Stomach smooth muscle (tissue), 2 donors: Measurements from ENCODE around the gene WWTR1.

ENCODE experiments used
- H3K27ac ChIP-seq: one replicate; pipeline ENCODE4 v1.7.0; 2013; ENCODE audit warnings: mild to moderate bottlenecking, low read length, inconsistent platforms
- H3K27me3 ChIP-seq, 2 donors: one replicate each; pipeline ENCODE4 v1.7.0; 2013; ENCODE audit warnings: low read length in 2 of 2; ENCODE audit not compliant: insufficient read depth in 2 of 2, control insufficient read depth in 1 of 2
- H3K36me3 ChIP-seq, 2 donors: one replicate each; pipeline ENCODE4 v1.7.0; 2013; ENCODE audit warnings: low read length in 2 of 2; ENCODE audit not compliant: control insufficient read depth in 2 of 2, insufficient read depth in 2 of 2
- H3K4me1 ChIP-seq: one replicate; pipeline ENCODE4 v1.7.0; 2013; ENCODE audit warnings: low read length; ENCODE audit not compliant: control insufficient read depth, insufficient read depth
- H3K4me3 ChIP-seq, 2 donors: one replicate each; pipeline ENCODE4 v1.7.0; 2013; ENCODE audit warnings: low read length in 2 of 2
- H3K9ac ChIP-seq, 2 donors: one replicate each; pipeline ENCODE4 v1.7.0; 2013; ENCODE audit warnings: low read length in 2 of 2, mild to moderate bottlenecking in 1 of 2
- H3K9me3 ChIP-seq, 2 donors: one replicate each; pipeline ENCODE4 v1.7.0; 2013; ENCODE audit warnings: low read length in 2 of 2; ENCODE audit not compliant: control insufficient read depth in 2 of 2
- donor health status: healthy.
- donor health status: Pancreatic carcinoma.

WWTR1 gene

DNA sequence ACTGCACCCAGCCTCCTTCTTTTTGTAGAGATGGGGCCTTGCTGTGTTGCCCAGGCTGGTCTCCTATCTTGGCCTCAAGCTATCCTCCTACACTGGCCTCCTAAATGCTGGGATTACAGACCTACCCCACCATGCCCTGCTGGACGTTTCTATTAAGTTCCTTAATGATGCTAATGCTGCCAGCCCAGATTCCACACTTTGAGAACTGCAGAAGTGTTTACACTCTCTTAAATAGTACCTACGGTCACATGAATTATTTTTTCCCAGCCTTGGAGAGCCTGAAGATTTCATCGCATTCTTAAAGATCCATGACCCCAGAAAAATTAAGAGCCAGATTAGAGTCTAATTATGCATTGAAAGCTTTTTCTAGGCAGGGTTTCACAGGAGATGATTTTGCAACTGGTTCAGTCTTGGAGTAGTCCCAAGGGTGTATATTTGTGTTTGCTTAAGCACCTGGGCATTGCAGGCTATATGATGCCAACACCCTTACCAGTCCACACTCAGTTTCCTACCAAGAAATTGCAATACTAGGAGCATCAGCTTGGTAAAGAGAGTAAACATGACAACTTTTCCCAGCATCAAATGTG, 146.7 kb downstream of the WWTR1 start:
- no peak overlapping the region for H3K9ac ChIP-seq
- no peak overlapping the region for H3K27ac ChIP-seq
- peaks cover 9% of the 10 kb centered on the region for H3K4me1 ChIP-seq

DNA sequence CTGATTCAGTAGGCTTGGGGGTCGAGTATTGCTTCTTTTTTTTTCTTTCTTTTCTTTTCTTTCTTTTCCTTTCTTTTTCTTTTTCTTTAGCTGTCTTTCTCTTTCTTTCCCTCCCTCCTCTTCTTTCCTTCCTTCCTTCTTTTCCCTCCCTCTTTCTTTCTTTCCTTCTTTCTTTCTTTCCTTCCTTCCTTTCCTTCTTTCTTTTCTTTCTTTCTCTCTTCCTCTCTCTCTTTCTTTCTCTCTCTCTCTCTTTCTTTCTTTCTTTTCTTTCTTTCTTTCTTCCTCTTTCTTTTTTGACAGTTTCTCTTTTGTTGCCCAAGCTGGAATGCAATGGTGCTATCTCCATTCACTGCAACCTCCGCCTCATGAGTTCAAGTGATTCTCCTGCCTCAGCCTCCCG, 147.3 kb downstream of the WWTR1 start:
- no peaks in the 10 kb centered on the region for H3K36me3 ChIP-seq
- H3K9me3 ChIP-seq: no peaks in the 10 kb centered on the region
- H3K9ac ChIP-seq: no peak overlapping the region
- H3K4me3 ChIP-seq: no peak overlapping the region
- no peak overlapping the region for H3K27ac ChIP-seq
- peaks cover 9% of the 10 kb centered on the region for H3K4me1 ChIP-seq
- no peaks in the 10 kb centered on the region for H3K27me3 ChIP-seq

More for the DNA sequence above, 146.7 kb downstream of the WWTR1 start:
- Histone ChIP-seq H3K9me3 (no peaks in the 10 kb centered on the region), H3K4me3 (no peak overlapping the region), H3K27me3 (no peaks in the 10 kb centered on the region), H3K36me3 (no peaks in the 10 kb centered on the region)

DNA sequence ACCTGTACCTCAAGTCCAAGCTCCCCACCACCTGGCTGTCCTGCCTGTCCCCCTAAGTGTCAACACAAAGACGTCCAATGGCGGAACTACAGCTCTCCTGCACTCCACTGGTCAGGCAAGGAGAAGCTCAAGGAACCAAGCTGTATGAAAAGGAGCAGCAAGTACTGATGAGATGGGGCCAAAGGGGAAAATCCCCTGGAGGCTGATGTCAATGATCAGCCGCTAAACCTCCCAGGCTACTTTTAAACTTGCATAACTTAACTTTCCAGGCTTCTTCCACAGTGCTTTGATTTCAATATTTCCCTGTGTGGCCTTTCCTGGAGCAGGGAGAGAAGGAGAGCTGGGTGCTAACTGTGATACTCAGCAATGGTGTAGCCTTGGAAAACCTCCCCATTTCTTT, 148.3 kb downstream of the WWTR1 start:
- Histone ChIP-seq H3K36me3 (no peaks in the 10 kb centered on the region), H3K4me1 (peaks cover 9% of the 10 kb centered on the region), H3K9me3 (no peaks in the 10 kb centered on the region), H3K9ac (no peak overlapping the region), H3K4me3 (no peak overlapping the region), H3K27me3 (no peaks in the 10 kb centered on the region), H3K27ac (no peak overlapping the region)

DNA sequence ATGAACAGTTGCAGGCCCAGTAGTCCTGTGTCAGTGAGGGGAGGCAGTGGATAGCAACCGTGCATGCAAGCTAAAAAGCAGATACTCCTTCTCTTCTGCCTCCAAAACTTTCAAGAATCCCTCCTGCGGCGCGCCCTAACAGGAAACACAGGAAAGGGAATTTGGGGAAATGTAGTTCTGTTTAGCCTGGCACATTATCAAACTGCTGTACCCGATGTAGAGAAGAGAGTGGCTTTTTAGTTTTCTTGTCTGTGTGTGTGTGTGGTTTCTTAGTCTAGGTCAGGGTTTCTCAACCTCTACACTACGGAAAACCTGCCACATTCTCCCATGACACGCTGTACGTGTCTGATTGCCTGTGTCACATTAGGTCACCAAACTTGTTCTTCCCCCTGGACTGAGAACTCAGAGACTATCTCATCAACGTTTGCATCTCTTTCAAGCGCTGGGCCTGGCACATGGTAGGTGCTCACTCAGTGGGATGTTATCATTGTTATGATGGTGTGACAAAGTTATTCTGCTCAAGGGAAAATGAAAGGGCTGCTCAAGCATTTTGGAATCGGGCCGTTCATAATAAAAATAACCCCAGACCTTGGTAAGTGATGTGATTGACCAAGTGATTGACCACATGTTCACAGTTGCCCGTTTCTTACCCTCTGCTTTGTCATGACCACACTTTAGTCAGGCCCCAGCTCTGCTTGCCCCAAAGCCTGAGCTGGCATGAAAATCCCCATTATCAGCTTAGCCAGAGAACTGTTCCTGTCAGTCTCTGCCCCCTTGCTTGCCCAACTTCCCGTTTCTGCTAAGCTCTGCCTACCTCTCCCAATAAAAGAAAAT, 150.1 kb downstream of the WWTR1 start:
- H3K9me3 ChIP-seq: no peaks in the 10 kb centered on the region
- H3K4me3 ChIP-seq: peak overlapping the region in 1 of 2 donors; percentile 35
- no peaks in the 10 kb centered on the region for H3K27me3 ChIP-seq
- H3K9ac ChIP-seq: no peak overlapping the region
- no peaks in the 10 kb centered on the region for H3K36me3 ChIP-seq
- H3K4me1 ChIP-seq: peaks cover 9% of the 10 kb centered on the region
- no peak overlapping the region for H3K27ac ChIP-seq

DNA sequence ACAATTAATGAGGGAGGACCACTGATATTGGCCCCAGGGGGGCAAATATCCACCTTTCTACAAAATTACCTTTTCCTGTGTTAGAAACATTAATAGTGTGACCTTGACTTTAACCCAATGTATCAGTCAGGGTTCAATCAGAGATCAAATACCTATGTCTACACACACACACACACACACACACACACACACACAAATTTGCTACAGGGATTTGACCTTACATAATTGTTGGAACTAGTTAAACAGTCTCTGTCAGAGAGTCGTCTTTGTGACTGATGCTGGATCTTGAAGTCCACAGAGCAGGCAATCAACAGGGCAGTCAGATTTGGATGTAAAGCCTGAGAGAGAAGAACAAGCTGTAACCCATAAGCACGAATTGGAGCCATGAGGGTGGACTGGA, 150.9 kb downstream of the WWTR1 start:
- no peak overlapping the region for H3K9ac ChIP-seq
- no peak overlapping the region for H3K27ac ChIP-seq
- H3K9me3 ChIP-seq: no peaks in the 10 kb centered on the region
- peaks cover 2% of the 10 kb centered on the region for H3K4me1 ChIP-seq
- H3K36me3 ChIP-seq: no peaks in the 10 kb centered on the region
- H3K4me3 ChIP-seq: peak overlapping the region in 1 of 2 donors; percentile 35
- H3K27me3 ChIP-seq: no peaks in the 10 kb centered on the region

DNA sequence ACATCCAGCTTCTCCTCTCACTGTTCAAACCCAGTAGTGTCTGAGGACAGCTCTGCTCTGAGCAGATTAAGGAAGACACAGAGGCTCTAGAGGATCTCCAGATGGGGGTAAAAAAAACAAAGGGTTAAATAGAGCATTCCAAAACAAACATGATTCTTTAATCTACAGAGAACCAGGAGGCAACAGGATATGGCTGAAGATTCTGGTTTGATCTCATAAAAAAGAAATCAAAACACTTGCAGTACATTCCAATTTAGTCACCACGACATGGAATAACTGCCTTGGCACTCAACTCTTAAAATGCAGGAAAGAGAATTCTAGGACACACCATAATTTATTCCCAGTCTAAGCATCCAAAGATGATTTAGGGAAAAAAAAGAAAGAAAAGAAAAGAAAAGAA, 151.3 kb downstream of the WWTR1 start:
- Histone ChIP-seq H3K4me3 (no peak overlapping the region), H3K27me3 (no peaks in the 10 kb centered on the region), H3K36me3 (no peaks in the 10 kb centered on the region), H3K9me3 (no peaks in the 10 kb centered on the region), H3K9ac (no peak overlapping the region), H3K4me1 (peaks cover 2% of the 10 kb centered on the region), H3K27ac (no peak overlapping the region)

DNA sequence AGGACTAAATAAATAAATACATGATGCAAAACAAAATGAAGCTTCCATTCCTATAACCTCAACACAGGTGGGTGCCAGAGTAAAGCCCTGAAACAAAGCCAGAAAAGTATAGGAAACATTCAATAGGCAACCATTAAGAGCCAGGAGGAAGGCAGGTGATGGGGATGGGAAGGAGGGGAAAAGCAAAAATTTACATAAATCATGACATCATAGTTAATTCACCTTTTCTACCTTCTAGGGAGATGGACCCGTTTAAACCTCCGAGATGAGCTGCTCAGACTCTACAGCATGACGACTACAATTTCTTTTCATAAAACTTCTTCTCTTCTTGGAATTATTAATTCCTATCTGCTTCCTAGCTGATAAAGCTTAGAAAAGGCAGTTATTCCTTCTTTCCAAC, 155.4 kb downstream of the WWTR1 start:
- no peak overlapping the region for H3K4me3 ChIP-seq
- H3K36me3 ChIP-seq: no peaks in the 10 kb centered on the region
- H3K9ac ChIP-seq: no peak overlapping the region
- no peaks in the 10 kb centered on the region for H3K27me3 ChIP-seq
- peaks cover 2% of the 10 kb centered on the region for H3K4me1 ChIP-seq
- no peak overlapping the region for H3K27ac ChIP-seq
- H3K9me3 ChIP-seq: no peaks in the 10 kb centered on the region

DNA sequence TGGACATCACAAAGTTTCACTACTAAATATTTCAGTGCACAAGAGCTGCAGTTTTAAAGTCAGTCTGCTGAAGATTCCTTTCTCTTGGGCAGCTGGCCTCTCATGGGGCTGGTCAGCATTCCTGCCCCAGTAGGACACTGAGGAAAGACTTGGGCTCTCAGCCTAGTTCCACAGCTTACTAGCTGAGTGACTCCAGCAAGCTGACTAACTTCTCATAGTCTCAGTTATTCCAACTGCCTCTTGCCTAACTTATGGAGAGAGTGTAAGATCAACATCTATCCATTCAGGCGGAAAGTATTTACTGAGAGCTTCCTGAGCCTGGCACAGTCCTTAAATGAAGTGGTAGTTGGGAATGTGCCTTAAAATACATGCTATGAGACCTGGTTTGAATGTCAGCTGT, 156.3 kb downstream of the WWTR1 start:
- H3K36me3 ChIP-seq: no peaks in the 10 kb centered on the region
- no peak overlapping the region for H3K27ac ChIP-seq
- no peak overlapping the region for H3K4me3 ChIP-seq
- H3K4me1 ChIP-seq: no peaks in the 10 kb centered on the region
- no peak overlapping the region for H3K9ac ChIP-seq
- H3K27me3 ChIP-seq: no peaks in the 10 kb centered on the region
- no peaks in the 10 kb centered on the region for H3K9me3 ChIP-seq

DNA sequence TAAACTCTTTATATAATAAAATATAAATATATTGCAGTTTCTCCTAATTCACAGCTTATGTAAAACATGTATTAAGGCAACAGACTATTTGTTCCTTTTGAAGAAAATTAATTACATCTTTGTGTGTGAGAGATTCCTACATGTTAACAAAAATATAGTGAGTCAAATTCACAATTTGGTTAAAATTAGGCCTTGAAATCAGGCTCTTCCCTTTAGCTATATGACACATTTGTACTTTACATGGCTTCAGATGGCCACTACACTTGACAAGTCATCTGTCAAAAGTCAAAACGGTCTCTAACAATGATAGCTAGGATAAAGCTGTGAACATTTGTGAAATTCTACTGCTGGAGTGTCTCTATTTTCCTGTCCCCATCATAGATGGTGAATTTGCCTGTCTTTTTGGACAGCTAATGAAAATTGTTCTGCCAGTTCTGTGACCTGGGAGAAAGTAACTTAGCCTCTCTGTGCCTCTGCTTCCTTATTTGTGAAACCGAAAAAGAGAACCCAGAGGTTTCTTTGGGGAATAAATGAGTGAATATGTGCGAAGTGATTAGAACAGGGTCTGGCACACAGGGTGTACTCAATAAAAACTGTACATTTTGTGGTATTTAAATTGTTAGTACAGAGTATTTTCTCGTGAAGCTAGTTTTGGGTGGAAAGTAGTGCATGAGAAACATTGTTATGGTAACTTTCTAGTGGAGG, 159.7 kb downstream of the WWTR1 start:
- Histone ChIP-seq H3K36me3 (no peaks in the 10 kb centered on the region), H3K9me3 (no peaks in the 10 kb centered on the region), H3K27ac (no peak overlapping the region), H3K9ac (no peak overlapping the region), H3K4me1 (peaks cover 5% of the 10 kb centered on the region), H3K4me3 (no peak overlapping the region), H3K27me3 (no peaks in the 10 kb centered on the region)

DNA sequence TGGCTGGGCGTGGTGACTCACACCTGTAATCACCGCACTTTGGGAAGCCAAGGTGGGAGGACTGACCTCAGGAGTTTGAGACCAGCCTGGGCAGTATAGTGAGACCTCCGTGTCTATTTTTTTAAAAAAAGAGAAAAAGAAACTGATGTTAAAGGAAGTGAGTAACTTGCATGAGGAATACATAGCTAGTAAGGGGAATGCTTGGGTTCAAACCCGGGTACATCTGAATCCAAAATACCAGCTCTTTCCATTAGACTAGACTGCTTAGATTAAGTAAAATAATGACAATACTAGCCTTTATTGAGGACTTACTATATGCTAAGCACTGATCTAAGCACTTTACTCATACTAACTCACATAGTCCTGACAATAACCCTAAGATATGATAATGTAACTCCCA, 160.9 kb downstream of the WWTR1 start:
- H3K27me3 ChIP-seq: no peaks in the 10 kb centered on the region
- no peaks in the 10 kb centered on the region for H3K36me3 ChIP-seq
- H3K4me3 ChIP-seq: no peak overlapping the region
- peaks cover 5% of the 10 kb centered on the region for H3K4me1 ChIP-seq
- H3K9ac ChIP-seq: no peak overlapping the region
- no peak overlapping the region for H3K27ac ChIP-seq
- no peaks in the 10 kb centered on the region for H3K9me3 ChIP-seq
